Caco-2 (cell line): ENCODE results near the gene ZSCAN5A. TPM values are rescaled to one million over a fixed set of nuclear protein-coding genes. Genes with fewer than 3 reads are reported as not detected.

ENCODE experiments used
- Bru-seq: library from RNA; stranded (reverse); fragments of 400-500 nt; gene quantifications from one replicate; lab custom pipeline; 2021; lab: Mats Ljungman, UMichigan
- BruChase-seq, 2 experiments: library from RNA; stranded (reverse); fragments of 400-500 nt; gene quantifications; one replicate each; lab custom pipeline; 2021; lab: Mats Ljungman, UMichigan
- BruUV-seq: library from RNA; stranded (reverse); fragments of 400-500 nt; replicated peaks from 2 replicates; lab custom pipeline; 2021; lab: Mats Ljungman, UMichigan
- CTCF ChIA-PET: fragments of 300-600 bp; sonication (Branson Sonifier 250); formaldehyde crosslinking; loops from one replicate; lab custom pipeline; 2022; ENCODE audit warnings: antibody characterized with exemption; lab: Charles Lee
- POLR2A ChIA-PET: fragments of 300-600 bp; sonication (Branson Sonifier 250); formaldehyde crosslinking; loops from one replicate; lab custom pipeline; 2022; ENCODE audit warnings: antibody characterized with exemption; lab: Charles Lee
- DNase-seq, 2 experiments: peaks; one replicate each; pipeline versions ENCODE4 v3.0.0 to v3.0.0-alpha.2; 2020 to 2022
- H3K27me3 ChIP-seq: replicated peaks from 2 replicates; pipeline ENCODE4 v1.6.0; 2011; ENCODE audit warnings: low read length; ENCODE audit not compliant: control insufficient read depth, insufficient read depth
- H3K36me3 ChIP-seq: 2 replicates; pipeline ENCODE4 v1.5.1; 2011; ENCODE audit warnings: low read length; ENCODE audit not compliant: control insufficient read depth, insufficient read depth
- H3K4me1 ChIP-seq: fragments of 250-450 bp; sonication (Bioruptor Pico); 2 replicates; pipeline ENCODE4 v1.5.1; 2020; ENCODE audit warnings: mild to moderate bottlenecking
- H3K4me3 ChIP-seq: 2 replicates; pipeline ENCODE4 v1.5.1; 2011; ENCODE audit warnings: low read depth, mild to moderate bottlenecking, control low read depth, low read length
- H3K9me3 ChIP-seq: fragments of 250-450 bp; sonication (Bioruptor Pico); 2 replicates; pipeline ENCODE4 v1.5.1; 2020; ENCODE audit warnings: mild to moderate bottlenecking, moderate library complexity
- H3K27ac Mint-ChIP-seq: one replicate; pipeline ENCODE4 v1.8.0; 2022; ENCODE audit warnings: mixed read lengths; ENCODE audit not compliant: unreplicated experiment
- H3K27me3 Mint-ChIP-seq: one replicate; pipeline ENCODE4 v1.8.0; 2022; ENCODE audit warnings: mixed read lengths; ENCODE audit not compliant: insufficient read depth, unreplicated experiment
- H3K36me3 Mint-ChIP-seq: one replicate; pipeline ENCODE4 v1.8.0; 2022; ENCODE audit warnings: mild to moderate bottlenecking, mixed read lengths; ENCODE audit not compliant: insufficient read depth, unreplicated experiment
- H3K4me1 Mint-ChIP-seq: one replicate; pipeline ENCODE4 v1.8.0; 2022; ENCODE audit warnings: low read depth, mixed read lengths; ENCODE audit not compliant: unreplicated experiment
- H3K4me3 Mint-ChIP-seq: one replicate; pipeline ENCODE4 v1.8.0; 2022; ENCODE audit warnings: mild to moderate bottlenecking, moderate library complexity, mixed read lengths; ENCODE audit not compliant: unreplicated experiment
- H3K9me3 Mint-ChIP-seq: one replicate; pipeline ENCODE4 v1.8.0; 2022; ENCODE audit warnings: mixed read lengths; ENCODE audit not compliant: unreplicated experiment
- intact Hi-C: fragments of 100-400 bp; cut with micrococcal nuclease; formaldehyde crosslinking; loops from one replicate; pipeline ENCODE4 v1.10.0; 2022; ENCODE audit not compliant: unreplicated experiment
- long read RNA-seq: library from polyadenylated mRNA; stranded (forward); transcript quantifications from one replicate; pipeline ENCODE4 v2.0.0, GENCODE V29; 2022
- total RNA-seq: library from RNA; stranded (reverse); gene quantifications from 2 replicates; pipeline ENCODE4 v1.2.3, GENCODE V29; 2022
- TF ChIP-seq, protein P1 (sequence below), 2 experiments: fragments of 200-600 bp in 1 of 2; IDR thresholded peaks; 1 replicate in 1 of 2; 2 replicates in 1 of 2; pipeline versions ENCODE4 v1.5.1 to v1.8.0; 2011 to 2022; ENCODE audit warnings: antibody characterized with exemption in 1 of 2, control low read depth in 1 of 2, inconsistent platforms in 1 of 2, low read depth in 1 of 2, low read length in 1 of 2, mild to moderate bottlenecking in 1 of 2, moderate library complexity in 1 of 2; ENCODE audit not compliant: insufficient read depth in 1 of 2, severe bottlenecking in 1 of 2, unreplicated experiment in 1 of 2

Gene ZSCAN5A, protein sequence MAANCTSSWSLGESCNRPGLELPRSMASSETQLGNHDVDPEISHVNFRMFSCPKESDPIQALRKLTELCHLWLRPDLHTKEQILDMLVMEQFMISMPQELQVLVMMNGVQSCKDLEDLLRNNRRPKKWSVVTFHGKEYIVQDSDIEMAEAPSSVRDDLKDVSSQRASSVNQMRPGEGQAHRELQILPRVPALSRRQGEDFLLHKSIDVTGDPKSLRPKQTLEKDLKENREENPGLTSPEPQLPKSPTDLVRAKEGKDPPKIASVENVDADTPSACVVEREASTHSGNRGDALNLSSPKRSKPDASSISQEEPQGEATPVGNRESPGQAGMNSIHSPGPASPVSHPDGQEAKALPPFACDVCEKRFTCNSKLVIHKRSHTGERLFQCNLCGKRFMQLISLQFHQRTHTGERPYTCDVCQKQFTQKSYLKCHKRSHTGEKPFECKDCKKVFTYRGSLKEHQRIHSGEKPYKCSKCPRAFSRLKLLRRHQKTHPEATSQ
- 10.9 and 11.3 TPM in 2 replicates for total RNA-seq
- Bru-seq, nascent RNA = percentile 54 among the genes with signal in this experiment
- percentile 52 among the genes with signal in this experiment for BruChase-seq, experiment 1, labeled RNA remaining after a 2-hour chase
- percentile 51 among the genes with signal in this experiment for BruChase-seq, experiment 2, labeled RNA remaining after a 6-hour chase
- long read RNA-seq, partial matches to known transcripts = 0 of 5 reads
- long read RNA-seq, other reads (novel, unspliced or antisense) = 5 of 5 reads

DNA sequence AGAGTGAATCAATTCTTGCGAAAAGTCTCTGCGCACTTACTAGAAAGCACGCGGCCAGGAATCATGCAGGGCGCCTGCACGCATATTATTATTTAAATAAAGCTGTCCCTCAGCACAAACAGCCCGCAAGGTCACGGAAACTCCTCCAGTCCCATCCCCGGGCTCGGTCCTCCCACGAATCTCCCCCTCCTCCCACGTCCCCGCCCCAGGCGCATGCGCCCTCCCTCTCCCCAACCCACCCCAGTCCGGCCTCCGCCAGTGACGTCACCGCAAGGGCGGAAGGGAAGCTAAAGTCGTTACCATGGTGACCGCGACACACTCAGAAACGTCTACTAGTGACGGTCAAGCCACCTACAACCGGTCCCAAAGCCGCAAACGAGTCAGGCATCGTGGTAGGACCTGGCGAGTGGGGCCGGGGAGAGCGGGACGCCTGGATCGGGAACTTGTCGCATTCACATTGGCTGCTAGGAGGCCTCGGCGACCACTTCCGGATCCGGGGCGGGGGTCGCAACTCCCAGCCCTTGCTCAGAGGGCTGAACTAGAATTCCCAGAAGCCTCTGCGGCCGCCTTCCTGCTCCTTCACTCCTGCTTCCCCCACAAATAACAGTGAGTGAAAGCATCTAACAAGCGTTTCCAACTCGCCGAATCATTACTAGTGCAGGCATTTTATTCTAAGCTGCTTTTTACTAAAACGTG, at the start of gene ZSCAN5A:
ZSCAN5A (minus strand) TSS at position 459 of the 696 bp plus-strand sequence. CDS start 89,793 bp downstream, outside the sequence.
- Mint-ChIP-seq H3K4me1 (peaks cover 12% of the 10 kb centered on the region), H3K27ac (peak within 1 kb of the TSS; percentile 98), H3K4me3 (peak within 1 kb of the TSS; percentile 86), H3K36me3 (peaks cover 32% of the 10 kb centered on the region), H3K9me3 (no peaks in the 10 kb centered on the region), H3K27me3 (no peaks in the 10 kb centered on the region)
- peak; percentile 95 to 97 for DNase-seq
- Histone ChIP-seq H3K36me3 (no peaks in the 10 kb centered on the region), H3K4me1 (peaks cover 9% of the 10 kb centered on the region; the same call in 1 of the 2 replicates), H3K9me3 (no peaks in the 10 kb centered on the region), H3K4me3 (peak within 1 kb of the TSS; percentile 66), H3K27me3 (no peaks in the 10 kb centered on the region)
- ChIA-PET CTCF (interaction anchor here (0.6 to 2.3 kb wide), 7 partner anchors 19 to 1923 kb away, joined by 3 to 18 read pairs (median 4); no protein-coding TSS in a partner anchor), POLR2A (interaction anchor here (0.6 kb wide), 5 partner anchors 19 to 194 kb away, joined by 3 to 7 read pairs (median 4); no protein-coding TSS in a partner anchor)
- BruUV-seq = no TSS peak
- intact Hi-C loops = loop anchor here (1.0 to 5.0 kb wide), 4 partner anchors 61 to 237 kb away; partner anchors contain the start of genes ZNF444 and ZNF787
- TF ChIP-seq, protein P1, sequence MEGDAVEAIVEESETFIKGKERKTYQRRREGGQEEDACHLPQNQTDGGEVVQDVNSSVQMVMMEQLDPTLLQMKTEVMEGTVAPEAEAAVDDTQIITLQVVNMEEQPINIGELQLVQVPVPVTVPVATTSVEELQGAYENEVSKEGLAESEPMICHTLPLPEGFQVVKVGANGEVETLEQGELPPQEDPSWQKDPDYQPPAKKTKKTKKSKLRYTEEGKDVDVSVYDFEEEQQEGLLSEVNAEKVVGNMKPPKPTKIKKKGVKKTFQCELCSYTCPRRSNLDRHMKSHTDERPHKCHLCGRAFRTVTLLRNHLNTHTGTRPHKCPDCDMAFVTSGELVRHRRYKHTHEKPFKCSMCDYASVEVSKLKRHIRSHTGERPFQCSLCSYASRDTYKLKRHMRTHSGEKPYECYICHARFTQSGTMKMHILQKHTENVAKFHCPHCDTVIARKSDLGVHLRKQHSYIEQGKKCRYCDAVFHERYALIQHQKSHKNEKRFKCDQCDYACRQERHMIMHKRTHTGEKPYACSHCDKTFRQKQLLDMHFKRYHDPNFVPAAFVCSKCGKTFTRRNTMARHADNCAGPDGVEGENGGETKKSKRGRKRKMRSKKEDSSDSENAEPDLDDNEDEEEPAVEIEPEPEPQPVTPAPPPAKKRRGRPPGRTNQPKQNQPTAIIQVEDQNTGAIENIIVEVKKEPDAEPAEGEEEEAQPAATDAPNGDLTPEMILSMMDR (IDR thresholded peaks at IDR 0.05; ENCODE audit: insufficient read depth in 1 of 2, low read depth in 1 of 2, low read length in 1 of 2, severe bottlenecking in 1 of 2, unreplicated experiment in 1 of 2) = no peak

DNA sequence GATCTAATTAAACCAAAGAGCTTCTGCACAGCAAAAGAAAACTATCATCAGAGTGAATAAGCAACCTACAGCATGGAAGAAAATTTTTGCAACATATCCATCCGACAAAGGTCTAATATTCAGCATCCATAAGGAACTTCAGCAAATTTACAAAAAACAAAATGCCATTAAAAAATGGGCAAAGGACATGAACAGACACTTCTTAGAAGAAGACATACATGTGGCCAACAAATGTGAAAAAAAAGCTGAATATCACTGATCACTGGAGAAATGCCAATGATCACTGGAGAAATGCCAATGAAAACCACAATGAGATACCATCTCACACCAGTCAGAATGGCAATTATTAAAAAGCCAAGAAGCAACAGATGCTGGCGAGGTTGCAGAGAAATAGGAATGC, 46.2 kb upstream of the ZSCAN5A start:
- H3K27ac Mint-ChIP-seq = no peak overlapping the region
- ChIA-PET CTCF (no interaction called here), POLR2A (no interaction called here)
- H3K9me3 Mint-ChIP-seq = peaks cover 66% of the 10 kb centered on the region
- no TSS peak for BruUV-seq
- DNase-seq = no peak
- no peaks in the 10 kb centered on the region for H3K4me1 Mint-ChIP-seq
- H3K36me3 ChIP-seq = no peaks in the 10 kb centered on the region
- H3K4me3 ChIP-seq = no peak overlapping the region
- H3K36me3 Mint-ChIP-seq = no peaks in the 10 kb centered on the region
- TF ChIP-seq, protein P1 (IDR thresholded peaks at IDR 0.05; ENCODE audit: insufficient read depth in 1 of 2, low read depth in 1 of 2, low read length in 1 of 2, severe bottlenecking in 1 of 2, unreplicated experiment in 1 of 2) = no peak
- intact Hi-C loops = no loop called here
- no peaks in the 10 kb centered on the region for H3K27me3 ChIP-seq
- peaks cover 11% of the 10 kb centered on the region; the same call in 1 of the 2 replicates for H3K9me3 ChIP-seq
- no peak overlapping the region for H3K4me3 Mint-ChIP-seq
- H3K27me3 Mint-ChIP-seq = no peaks in the 10 kb centered on the region
- H3K4me1 ChIP-seq = peaks cover under 1% of the 10 kb centered on the region; the same call in 1 of the 2 replicates
